ENCODE data around the gene CD180.

GRCh38 chr5:67140413-67140812 lies 56.2 kb downstream of the CD180 start:
- TF ChIP-seq CTCF (IDR thresholded peaks at IDR 0.05 in 4 of 5, conservative IDR thresholded peaks at IDR 0.05 in 1 of 5) (no peak), POLR2A (IDR thresholded peaks at IDR 0.05) (no peak)

Data from gastrocnemius medialis (tissue), 4 donors.